Fibroblast of gingiva (primary cell): ENCODE measurements around the gene AUTS2.

Experiments used
- DNase-seq: peaks from one replicate; pipeline ENCODE4 v3.0.0-alpha.2; 2011; ENCODE audit warnings: low read depth

AUTS2 gene

DNA sequence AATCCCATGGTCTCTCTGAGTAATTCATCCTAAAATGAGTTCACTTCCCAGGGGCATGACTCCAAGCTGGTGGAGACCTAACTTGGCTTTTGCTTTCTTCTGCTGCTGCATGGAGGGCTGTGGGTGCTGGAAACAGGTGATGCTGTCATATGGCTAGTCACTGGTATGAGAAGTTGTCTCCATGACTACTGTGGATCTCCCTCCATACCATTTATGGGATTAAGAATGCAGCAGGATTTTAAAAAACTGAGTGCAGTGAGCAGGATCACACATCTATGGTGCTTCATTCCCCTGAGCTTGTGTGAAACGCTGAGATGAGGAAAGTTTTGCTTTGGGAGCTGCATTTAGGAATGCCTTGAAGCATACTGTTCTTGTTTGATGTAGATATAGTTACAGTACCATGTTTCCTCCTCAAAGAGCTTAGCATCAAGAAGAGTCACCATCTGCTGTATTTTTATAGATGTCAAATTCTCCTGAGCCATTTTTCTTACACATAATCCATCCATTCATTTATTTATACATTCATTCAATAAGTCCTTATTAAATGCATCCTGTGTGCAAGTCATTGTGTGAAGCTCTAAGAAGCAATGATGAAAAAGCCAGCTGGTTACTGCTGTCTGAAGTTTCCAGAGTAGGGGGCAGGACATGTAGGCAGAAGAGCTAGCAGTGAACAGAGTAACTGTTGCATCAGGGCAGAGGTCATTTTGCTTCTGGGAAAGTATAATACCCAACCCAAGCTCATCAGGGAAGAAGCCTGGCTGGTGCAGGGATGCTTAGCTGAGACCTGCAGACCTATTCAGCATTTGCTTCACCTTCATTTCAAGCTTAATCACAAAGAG is 534.8 kb downstream of the AUTS2 start:
- DNase-seq = no peak

DNA sequence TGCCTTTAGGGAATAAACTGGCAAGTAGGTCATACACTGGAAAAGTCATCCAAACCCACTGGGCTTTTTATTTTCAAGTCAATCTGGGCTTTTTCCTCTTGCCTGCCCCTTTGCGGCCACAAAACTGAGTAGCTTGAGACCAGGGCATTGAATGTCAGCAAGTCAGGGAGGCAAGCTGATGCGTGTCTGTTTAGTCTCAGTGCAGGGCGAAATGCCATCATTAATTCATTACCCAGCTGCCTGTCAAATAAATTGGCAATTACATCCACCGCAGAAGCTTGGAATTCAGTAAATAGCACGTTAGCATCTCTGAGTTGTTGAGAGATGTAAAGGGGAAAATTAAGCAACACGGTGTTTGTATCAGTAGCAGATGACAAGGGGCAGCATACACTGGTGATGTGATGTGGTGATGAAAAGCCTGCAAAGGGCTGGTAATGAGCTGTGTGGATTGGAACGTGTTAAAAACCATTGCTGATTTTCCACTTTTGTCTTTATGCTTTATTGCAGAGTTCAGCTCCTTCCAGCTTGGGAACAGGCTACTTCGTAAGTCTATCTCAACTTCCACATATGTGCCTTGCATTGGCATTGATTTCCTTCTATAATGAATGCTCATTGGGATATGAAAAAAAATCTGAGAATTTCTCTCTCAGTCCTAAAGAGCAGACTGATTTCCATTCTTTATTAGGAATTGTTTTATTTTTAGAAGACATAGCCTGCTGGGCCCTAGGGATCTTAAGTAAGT is 535.9 kb downstream of the AUTS2 start:
- DNase-seq = peak; percentile 26

DNA sequence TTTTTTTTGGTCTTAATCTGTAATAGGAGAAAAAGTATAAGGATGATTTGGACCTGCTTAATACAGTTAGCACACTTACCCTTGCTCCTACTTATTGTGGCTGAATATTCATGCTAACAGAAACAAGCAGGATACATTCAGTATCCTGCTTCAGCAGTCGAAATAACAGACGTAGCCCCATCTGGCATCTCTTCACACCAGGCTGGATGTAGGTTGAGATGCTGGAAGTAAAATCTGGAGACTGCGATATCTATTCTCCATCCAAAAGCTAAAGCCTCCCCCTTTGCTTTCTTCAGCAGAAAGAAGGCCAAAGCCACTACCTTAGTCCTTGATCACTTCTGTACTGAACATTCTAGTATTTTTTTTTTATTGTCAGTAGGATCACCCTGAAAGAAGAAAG is 537.4 kb downstream of the AUTS2 start:
- no peak for DNase-seq

DNA sequence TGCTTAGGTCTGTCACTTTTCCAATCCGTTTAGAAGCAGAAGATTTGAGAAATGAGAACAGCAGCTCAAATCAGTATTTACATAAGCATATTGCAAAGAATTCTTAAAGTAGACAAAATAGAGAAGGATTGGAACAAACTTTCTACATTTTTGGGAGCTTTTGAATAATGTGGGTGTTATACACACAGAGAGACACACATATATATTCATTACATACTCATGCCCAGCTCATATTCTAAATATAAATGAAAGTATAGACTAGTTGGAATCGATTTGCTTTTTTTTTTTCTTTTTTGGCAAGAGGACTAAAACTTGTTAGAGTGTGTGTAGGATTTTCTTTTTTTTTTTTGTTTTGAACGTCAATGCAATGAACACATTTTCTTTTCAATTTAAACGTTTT is 538.9 kb downstream of the AUTS2 start:
- no peak for DNase-seq

DNA sequence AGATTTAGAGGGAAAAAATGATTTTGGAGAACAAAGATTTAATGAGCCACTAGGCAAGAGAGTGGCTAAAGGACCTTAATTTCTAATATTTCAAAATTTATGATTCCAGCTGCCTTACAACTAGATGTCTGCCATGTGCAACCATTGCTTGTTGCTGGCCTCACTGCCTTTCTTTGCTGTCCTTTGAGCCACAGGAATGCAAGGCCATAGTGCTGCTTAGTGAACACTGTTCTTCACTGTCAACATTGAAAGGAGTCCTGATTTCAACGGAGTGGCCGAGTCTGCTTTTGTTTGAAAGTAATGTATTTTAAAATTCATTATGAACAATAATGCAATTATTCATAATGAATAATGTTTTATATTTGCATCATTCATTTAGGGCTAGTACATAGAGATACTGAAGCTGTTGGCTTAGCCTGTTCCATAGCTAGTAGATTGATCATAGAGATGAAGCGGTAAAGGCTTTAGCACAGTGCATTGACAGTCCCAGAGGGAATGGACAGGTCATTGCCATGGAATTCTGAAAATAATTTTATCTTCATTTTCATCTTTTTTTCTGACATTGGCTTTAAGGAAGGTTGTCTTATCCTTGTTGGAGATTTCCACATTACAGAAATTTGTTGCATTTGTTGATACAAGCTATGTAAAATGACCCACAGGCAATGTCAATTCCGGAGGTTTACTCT is 544.1 kb downstream of the AUTS2 start:
- no peak for DNase-seq

DNA sequence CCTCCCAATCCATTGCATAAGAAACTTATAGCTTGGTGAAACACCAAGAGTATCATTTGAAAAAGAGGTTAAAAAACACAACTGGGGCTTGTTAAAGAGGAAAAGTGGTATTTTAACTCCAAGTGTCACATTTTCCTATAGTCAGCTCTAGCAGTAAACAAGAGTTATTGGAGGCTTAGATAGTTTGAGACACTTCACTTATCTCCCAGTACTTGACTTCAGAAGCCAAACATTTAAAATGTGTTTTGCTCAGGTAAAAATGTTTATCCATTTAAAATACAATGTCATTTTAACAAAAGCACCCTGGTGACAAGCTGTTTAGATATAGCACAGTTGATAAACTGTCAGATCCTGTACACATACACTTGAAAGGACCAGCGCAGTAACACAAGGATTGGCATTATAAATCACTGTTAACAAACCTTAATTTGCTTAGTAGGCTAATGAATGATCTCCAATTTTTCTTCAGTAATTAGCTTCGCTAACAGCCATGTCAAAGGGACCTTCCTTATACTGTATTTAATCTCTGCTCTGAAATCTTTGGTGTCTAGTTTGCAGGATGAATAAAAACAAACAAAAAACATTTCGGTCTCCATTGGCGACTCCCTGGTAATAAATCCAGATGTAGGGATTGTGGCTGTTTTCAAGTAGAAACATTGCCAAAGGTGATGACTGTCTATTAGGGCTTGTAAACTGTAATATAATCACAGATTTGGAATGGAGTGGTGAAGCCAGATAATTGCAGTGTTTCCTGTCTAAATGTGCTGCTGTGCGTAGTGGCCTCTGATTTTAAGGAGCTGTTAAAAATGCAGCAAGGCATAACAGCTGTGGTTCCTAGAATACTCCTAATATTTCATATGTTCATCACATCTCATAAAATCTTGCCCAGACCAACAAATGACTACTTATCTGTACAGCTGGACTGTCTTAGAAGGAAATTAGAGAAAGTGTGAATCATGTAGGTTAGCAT is 545.1 kb downstream of the AUTS2 start:
- peak; percentile 30 for DNase-seq

DNA sequence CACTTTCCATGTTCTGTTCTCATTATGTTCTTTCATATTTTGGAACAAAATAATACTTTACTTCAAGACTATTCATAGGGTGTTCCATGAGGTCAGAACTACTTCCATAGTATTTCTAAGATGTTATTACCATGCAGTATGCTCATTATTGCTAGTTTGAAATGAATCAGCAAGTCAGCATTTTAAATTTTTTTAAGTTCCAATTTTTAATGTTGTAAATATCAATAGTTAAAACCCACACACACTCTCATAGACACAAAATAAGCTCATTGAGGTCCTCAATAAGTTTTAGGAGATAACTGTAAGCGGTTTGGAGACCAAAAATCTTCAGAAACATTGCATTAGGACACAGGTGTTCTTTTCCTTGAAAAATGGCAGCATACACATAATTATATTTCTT is 550.7 kb downstream of the AUTS2 start:
- DNase-seq = no peak

DNA sequence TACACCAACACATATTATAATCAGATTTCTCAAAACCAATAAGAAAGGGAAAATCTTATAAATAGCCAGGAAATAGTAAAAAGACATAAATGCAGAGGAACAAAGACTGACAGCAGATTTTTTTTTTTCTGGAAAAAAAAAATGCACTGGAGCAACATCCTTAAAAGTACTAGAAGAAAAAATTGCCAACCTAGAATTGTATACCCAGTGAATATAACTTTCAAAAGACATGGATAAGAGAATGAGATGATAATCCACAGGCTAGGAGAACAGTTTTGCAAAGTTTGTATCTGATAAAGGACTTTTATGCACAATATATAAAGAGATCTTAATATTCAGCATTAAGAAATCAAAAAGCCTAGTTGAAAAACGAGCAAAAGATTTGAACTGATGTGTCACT is 554.0 kb downstream of the AUTS2 start:
- no peak for DNase-seq

DNA sequence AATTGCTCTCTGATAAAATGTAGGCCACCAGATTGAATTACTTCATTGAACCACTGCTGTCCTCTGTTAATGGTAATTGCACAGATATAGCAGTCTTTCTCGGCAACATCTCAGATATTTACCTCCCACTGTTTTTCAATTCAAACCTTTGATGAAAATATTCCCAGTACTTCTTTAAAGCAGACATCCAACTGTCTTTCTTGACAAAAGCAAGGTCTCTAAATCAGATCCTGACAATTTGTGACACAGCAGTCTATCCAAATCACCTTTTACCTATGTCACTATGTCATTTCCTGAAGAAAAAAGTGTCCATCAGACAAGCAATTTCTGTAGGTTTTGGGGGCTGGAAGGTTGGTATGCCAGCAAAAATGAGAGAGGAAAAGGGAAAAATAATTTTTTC is 555.7 kb downstream of the AUTS2 start:
- DNase-seq = no peak

DNA sequence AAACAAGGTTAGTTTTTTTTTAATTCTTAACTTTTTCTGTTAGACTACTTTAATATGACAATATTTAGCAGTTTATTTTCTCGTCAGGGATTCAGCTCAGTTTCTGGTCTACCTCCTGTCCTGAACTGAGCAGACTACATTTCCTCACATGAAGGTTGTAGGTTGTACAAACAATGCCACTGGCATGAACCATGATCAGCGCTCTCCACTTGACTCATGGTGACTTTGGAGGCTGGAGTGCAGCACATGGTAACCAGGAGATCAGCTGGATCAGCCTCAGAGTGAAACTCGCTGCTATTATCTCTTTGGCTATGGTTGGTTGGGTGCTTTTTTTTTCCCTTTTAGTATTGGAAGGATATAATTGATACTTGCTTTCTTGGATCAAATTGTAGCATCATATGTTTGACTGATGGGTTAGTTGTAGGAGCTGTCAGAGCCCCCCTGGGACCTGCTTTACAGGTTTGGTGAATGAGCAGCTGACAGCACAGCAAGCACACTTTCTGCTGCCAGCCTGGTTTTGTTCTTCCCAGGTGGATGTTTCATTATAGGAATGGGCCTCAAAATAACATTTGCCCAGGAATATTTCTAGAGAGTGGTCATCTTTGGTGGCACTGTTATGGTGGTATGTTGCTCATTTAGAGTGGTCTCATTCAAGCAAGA is 556.4 kb downstream of the AUTS2 start:
- no peak for DNase-seq

DNA sequence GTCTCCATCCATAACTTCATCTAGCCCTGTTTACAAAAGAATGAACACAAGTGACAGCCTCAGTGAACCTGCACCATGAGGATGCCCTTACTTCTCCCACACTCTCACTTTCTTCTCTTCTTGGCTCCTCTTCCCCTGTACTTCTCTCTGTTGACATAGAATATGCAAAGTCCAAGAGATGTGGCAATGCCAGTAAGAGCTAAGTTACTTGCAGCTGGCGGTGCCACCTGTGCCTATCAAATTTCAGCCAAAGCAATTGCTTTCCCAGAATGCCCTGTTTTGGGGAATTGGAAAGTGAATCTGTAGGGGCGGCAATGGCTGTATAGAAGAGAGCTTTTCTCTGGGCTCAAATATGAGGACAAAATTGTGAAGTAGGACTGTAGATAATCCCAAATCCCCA is 557.8 kb downstream of the AUTS2 start:
- no peak for DNase-seq

DNA sequence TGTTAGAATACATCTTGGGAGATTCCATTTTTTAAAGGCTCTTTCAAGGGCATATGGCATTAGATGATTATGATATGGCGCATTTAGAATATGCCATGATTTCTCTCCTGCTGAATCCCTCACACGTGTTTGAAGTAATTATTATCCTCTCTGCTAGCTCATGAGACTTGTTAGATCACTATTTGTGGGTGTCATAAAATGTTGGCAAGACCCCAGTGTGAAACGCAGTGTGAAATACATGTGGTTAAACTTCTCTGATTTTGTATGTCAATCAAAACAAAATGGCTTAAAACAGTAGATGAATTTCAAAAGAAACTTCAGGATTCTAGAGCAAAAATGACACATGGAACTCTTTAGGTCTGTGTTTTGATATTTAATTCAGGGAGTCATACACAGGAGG is 560.8 kb downstream of the AUTS2 start:
- no peak for DNase-seq

DNA sequence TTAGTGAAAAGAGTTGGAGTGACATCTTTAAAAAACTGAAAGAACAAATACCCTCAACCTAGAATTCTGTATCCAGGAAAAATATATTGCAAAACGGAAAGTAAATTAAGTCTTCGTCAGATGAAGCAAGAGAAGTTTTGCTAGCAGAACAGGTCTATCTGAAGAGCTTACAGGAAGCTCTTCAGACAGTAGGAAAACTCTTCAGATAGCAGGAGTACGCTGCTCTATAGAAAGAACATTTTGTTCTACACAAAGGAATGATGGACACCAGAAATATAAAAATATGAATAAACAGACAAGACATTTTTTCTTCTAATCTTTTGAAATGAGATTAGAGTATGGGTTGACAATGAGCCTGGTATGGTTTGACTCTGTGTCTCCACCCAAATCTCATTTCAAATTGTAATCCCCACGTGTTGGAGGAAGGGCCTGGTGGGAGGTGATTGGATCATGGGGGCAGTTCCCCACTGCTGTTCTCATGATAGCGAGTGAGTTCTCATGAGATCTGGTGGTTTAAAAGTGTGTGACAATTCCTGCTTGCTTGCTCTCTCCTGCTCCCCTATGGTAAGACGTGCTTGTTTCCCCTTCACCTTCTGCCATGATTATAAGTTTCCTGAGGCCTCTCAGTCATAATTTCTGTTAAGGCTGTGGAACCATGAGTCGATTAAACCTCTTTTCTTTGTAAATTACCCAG is 567.3 kb downstream of the AUTS2 start:
- no peak for DNase-seq

DNA sequence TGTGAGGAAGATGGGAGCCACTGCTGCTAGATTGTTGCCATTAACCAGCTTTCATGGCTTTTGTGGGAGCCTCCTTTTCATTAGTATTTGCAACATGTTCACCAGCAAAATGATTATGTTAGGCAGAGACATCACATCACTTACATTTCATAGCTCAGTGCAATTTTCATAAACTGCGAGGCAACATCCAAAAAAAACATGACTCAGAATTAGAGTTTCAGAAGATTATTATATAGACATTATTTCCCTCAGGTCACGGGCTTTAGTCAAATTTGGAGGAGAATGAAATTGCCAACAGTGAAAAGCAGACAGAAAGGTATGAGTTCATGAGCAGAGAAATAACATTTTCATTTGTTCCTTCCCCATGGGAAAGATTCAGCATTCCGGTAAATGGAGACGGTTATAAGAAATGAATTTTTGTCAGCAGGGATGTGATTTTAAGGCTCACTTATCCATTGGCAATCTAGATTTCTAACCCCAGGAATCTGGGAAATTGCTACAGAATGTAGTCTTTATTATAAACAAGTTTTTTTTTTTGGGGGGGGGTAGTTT is 573.2 kb downstream of the AUTS2 start:
- DNase-seq = no peak

DNA sequence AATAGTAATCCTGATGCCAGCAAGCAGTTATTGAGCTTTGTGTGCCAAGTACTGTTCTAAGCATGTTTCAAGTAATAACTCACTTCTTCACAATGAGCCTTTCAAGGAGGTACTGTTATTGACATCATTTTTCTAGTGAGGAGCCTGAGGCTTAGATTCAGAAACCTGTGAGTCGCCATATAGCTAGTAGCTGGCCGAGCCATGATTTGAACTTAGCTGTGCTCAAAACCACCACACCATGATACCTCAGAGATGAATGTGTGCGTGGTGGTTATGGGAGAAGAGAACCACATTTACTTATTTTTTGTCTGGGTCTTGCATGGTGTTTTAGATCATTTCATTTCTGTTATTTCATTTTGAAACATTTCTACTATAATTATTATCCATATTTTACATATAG is 578.9 kb downstream of the AUTS2 start:
- no peak for DNase-seq

DNA sequence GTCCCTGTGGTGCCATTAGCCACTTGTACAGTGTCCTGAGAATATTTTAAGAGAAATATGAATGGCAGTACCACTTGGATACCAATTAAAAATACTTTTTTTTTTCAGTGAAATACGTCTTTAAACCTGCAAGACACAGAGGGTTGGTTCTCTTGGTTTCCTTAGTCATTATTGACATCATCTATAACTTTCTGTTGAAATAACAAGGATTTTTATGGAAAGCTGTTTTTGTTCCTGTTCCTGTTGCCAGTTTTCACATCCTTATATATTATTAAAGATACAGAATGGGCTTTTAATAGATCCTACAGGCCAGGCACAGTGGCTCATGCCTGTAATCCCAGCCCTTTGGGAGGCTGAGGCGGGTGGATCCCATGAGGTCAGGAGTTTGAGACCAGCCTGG is 579.9 kb downstream of the AUTS2 start:
- no peak for DNase-seq

DNA sequence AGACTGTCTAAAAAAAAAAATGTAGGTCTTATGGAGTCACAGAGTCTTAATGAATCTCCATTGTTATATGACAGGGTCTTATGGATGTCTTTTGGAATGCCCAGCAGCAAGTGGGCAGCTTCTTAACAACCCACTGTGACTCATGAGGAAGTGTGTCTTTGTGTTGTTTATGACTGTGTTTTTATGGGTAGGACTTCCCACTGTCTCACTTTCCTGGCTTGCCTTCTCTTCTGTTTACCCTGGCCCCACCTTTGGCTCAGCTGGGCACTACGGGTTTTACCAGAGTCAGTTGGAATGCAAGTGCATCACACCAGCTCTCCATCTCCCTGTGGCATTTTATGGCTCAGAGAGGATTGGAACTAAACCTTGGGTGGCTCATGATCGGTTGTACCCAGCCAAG is 580.5 kb downstream of the AUTS2 start:
- no peak for DNase-seq

DNA sequence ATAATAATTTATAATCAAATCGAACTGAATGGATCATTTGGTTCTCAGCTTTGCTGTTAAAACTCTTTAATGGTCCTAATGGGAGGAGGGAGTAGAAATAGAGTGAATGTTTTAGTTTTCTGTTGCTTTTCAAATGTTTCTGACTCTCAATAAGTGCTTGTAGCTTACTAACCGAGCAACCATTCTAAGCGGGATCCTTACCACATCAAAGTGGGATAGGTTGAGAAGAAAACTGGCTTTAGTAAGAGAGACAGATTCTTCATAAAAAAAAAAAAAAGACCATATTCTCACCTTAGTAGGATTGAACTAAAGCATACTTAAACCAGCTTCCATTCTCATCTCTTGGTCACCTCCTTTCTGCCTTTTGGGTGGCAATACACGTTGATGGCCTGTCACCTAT is 584.2 kb downstream of the AUTS2 start:
- no peak for DNase-seq

DNA sequence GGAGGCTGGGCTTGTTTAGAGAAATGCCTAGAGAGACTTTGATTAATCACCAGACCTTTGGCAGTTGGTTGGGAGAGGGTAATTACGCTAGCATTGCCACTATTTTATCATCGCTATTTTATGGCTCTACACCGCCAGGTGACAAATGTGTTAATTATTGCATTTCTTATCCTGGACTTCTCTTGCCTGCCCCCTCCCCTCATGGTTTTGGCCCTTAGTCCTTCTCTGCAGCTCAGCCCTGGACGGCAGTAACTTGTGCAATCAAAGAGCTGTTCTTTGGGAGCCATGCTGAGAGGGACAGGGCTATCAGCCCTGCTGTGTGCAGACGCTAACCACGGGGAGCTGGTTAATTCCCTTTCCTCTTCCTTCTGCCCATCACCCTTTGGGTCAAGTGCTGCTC is 585.0 kb downstream of the AUTS2 start:
- DNase-seq = no peak

DNA sequence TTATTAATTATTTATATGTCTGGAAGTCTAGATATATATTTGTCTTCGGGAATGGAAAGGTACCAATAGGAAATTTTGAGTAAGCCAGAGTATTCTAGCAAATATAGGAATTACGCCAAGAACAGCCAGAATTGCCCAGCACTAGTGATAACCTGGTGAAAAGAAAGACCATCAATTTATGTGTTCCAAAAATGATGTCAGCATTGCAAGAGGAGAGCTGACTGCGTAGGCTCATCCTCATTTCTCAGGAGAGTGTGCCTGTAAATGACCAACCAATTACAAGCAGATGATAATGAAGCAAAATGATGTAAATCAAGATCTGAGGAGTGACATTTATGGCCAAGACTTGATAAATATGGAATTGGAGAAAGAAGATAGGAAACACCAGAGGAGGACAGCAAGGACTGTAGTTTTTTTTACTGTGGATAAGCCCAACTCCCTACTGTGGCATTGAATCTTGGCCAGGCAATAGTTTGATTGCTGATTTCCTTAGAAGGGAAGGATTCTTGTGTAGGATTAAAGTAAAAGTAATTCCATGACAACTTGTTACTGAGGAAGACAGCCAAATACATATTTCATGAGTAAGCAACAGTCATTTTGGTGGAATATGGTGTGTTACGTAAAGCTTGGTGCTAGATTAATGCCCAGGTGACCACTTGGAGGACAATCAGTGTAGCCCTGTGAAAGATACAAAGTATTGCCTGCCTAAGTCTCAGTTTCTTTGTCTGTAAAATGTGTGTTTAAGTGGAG is 590.8 kb downstream of the AUTS2 start:
- DNase-seq = peak; percentile 10
